GM15510 (cell line): ENCODE results near the gene CDKAL1.

ENCODE experiments used
- POLR2A ChIP-seq: IDR thresholded peaks from 3 replicates; pipeline ENCODE4 v1.6.1; 2011; ENCODE audit warnings: borderline replicate concordance; ENCODE audit not compliant: insufficient read length; ENCODE audit errors: extremely low read depth

The CDKAL1 gene

DNA sequence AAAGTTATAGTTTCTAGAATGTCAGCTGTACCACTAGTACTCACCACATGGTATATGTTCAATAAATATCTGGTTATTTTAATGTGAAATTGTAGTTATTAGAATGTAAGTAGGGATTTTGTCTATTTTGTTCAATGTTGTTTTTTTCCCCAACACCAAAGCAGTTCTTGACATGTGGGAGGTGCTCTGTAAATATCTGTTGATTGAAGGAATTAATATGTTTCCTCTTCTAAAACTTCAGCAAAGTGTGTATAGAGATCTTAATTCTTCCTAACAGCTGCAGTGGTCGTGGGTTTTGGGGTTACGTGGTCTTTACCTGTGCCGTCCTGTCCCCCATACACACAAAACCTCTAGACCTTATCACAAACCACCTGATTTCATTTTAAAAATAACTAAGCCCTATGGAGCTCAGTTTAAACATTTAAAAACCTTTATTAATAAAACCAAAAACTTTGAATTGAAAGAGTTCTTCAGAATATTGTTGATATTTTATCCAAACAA, 587.4 kb downstream of the CDKAL1 start:
- TF ChIP-seq POLR2A: no peak

DNA sequence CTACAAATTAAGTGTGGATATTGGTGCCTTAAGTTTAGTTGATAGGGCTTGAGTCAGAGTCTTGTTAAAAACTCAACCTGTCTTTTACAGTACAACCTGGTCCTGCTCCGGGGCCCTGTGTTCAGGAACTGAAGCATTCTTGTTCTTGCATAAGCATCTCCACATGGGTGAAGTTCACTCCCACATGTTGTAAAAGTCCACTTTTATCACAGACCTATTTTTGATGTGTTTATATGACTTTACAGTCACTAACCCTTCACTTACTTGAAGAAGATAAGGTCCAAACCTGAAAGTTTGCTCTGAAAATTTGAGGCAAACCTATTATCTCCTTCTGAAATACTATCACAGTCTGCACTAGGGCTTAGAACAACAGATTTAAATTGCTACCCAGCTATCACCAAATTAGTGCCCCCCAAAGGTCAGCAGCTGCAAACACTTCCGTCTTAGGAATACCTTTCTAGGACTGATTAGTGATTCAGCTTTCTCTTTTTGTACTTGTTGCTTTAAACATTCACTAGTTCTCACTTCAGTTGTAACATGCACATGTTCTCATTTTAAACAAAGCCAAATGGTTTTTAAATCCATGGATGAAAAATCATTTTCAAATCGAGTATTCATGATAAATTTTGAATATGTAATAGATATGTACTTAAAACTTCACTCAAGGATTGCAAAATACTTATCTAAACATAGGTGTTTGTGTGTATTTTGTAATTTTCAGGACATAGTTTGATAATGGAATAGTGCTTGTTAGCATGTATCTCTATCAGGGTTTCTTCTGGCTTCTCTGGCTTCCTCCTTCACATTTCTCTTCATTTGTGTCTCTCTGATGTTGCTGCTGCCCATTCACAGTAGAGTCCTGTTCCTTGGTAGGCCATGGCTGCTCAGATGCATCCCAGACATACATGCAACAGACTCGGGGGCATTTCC, 589.5 kb downstream of the CDKAL1 start:
- TF ChIP-seq POLR2A: no peak

DNA sequence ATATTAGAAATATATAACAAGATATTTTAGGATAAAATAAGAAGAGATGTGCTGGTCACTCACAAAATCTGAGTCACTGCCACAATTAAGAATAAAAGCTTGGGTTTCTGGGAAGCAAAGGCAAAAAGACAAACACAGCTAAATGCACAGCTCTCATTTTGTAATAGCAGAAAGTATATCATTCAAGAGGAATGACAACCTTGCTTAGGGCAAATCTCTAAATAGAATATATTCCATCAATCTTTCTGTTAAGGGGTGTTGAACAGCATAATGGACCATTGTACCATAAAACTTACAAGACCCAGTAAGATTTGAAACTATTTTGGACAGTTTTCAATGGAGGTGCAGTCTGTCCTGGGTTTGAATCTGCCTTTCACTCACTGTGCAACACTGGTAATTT, 594.3 kb downstream of the CDKAL1 start:
- TF ChIP-seq POLR2A: no peak

DNA sequence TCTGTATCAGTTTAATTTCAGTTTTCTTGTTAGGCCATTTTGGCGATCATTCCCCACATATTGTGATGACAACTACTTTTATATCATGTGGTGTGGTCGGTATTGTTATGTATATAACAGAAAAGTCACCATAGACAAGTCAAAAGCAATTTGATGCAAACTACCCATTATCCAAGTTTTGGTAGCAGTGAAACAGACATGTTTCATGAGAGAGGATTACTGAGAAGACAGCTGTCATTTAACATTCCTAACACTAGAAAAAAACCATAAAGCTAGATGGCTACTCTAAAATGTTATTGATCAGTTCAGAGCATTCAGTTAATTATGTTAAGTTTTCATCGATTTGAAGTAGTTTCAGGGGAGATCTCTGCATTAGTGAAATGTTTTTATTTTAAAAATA, 597.1 kb downstream of the CDKAL1 start:
- TF ChIP-seq POLR2A: no peak

DNA sequence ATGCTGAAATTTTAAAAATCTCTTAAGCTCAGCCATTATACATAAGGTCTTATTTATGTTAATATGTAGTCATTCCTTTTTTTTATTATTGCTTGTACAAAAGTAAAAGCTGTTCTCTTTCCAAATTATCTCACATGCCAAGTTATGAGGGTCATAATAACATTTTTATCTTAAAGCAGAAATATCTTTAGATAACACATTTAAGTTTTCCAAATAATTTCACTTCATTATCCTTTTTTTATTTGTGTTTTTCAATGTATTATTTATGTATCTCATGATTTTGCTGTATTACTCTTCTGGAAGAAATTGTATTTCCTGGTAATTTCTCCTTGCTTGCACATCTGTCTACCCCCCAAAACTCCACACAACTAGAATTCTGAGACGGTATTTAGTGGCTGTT, 598.2 kb downstream of the CDKAL1 start:
- no peak for TF ChIP-seq POLR2A

DNA sequence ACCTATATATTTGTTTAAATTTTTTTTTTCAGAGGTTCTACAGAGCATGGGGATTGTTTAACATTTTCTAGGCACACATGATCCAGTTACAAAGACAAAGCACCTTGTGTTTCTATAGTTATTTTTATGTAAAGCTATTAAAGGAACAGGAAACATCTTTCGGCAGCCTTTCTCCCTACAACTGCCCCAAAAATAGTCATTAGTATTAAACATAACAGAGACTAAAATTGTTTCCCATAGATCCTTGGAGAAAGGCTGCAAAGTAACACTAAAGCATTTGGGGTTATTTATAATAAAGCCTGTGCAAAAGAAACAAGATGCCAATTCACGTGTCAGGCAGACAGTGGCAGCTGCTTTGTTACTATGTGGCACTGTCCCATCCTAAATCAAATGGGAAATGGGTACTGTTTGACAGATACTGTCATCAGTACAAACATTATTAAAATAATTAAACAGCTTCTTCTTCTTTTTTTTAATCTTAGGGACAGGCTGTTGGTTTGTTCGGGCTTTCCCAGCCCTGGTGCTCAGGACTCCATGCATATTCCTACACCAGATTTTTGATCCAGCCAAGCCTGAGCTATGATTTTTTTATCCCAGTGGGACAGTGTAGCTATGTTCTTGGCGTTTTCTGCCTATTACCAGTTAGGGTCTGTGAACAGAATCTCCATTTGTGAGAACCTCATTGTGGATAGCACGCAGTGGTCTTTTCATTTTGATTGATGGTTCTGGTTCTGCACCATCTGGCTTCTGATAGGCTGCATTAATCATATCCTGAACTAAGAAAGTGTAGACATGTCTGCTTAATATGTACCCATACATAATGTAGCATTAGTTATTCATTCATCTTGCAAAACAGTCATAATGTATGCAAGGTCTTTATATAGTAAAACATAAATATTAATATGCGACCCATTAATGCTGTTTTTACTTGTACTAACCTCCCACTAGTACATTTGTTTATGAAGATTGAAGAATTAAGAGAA, 598.9 kb downstream of the CDKAL1 start:
- TF ChIP-seq POLR2A: no peak

DNA sequence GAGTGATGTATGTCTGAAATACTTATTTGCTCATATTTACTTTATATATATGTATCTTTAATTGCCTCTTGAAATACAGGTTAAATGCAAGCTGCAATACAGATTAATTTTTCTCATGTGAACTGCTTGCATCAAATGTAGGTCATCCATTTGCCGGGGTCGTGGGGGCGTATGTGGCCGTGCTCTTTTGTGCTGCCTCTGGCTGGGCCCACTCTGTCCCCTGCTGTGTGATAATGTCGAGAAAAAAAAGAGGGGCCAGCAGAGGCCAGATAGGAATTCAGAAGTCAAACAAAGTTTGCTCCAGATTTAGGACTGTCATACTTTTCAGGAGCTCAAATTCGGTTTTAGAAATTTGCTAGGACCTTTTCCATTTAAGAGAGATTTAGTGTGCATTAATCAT, 599.6 kb downstream of the CDKAL1 start:
- no peak for TF ChIP-seq POLR2A

DNA sequence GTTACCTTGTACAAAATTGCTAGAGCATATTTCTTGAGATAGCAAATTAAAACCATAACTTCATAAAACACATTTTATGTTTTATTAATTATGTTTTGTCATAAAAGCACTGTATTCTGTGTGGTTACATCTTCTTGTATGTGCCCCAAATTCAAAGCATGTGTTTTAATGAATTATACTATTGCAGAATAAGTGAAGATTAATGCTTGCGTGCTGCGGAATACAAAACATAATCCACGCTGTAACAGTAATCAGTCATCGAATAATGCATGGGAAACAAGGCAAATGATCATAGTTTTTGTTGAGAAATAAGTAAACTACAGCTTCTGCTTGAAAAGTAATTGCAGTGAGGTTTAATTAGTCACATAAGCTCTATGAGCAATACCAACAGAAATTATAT, 600.1 kb downstream of the CDKAL1 start:
- TF ChIP-seq POLR2A: no peak

DNA sequence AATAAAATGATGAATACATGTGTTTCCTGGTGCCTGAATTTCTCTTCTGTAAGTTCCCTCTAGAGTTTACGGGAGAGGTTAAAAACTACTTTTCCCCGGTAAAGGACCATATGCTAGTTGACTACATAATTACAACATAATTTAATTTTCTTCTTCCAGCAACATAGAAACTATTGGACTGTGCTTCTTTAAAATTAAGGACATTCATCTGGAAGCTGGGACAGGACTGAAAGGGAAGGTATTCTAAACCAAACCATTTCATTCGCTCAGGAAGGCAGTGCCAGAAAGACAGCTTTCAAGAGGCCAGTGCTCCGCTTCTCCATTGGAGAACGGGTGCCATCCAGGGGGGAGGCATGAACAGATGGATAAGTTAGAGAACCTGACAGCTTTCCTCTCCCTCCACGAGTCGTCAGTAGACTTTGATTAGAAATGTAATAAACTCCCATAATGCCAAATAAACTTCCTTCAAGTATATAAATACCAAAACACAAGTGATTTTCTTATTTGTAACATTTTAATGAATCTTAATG, 601.3 kb downstream of the CDKAL1 start:
- no peak for TF ChIP-seq POLR2A

DNA sequence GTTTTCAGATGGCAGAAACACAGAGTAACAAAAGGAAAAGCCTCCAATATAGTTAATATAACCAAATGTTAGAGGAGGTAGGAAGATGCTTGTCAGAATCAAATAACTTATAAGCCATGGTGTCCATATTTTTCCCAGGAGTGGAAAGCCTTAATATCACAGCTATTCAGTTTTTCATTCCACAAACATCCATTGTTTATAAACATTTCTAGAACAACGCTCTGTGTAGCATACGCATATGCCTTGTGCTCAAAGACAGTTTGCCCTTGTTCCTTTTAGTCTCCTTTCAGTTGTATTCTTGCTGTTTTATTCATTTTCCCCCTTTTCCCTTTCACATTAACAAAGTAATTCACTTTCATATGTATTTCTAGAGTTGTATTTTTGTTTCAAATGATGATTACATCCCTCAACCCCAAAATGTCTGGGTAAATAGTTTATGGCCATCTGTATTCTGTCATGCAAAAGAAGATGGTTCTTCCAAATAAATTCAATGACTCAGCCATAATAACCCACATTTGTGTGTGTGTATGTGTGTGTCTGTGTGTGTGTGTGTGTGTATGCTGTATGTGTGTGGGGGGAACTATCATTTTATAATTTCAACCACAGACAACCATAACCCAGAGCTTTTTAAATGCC, 603.6 kb downstream of the CDKAL1 start:
- no peak for TF ChIP-seq POLR2A

DNA sequence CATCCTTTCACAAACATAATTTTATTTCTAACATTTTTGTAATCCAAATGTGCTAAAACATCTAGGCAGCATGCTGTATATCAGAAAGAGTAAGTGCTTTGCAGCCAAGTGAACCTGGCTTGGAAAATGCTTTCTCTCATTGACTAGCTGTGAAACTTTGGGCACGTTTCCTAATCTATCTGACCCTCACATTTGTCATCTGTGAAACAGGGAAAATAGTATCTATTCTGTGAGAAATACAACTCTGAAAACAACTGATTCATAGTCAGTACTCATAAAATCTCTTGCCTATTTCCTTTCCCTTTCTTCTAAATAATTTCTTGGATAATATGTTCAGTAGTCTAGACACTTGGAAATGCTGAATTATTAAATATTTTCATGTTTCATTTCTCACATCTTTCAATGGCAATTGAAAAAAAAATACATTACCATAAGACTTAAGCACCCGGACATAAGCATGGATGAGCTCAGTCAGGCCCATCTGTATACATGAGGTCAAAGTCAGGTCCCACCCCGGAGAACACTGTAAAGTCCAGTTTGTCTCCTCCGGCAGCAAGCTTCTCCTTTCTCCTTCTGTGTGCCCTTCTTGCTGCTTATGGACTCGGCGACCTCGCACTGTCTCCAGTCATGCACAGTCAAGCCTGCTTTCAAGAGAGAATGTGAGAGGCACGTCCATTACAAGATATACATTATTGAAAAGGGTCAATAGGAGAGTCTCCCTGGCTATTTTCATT, 604.2 kb downstream of the CDKAL1 start:
- no peak for TF ChIP-seq POLR2A

DNA sequence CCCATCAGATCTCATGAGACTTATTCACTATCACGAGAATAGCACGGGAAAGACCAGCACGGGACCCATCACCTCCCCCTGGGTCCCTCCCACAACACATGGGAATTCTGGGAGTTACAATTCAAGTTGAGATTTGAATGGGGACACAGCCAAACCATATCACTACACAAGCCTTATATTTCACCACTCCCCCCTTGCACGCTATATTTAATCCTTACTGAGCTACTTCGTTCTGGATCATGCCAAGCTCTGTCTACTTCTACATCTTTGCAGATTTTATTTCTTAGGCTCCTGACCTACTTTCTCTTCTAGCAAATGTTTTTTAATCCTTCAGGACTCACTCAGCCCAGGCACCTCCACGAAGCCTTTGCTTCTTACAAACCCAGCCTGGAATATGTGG, 606.7 kb downstream of the CDKAL1 start:
- TF ChIP-seq POLR2A: no peak

DNA sequence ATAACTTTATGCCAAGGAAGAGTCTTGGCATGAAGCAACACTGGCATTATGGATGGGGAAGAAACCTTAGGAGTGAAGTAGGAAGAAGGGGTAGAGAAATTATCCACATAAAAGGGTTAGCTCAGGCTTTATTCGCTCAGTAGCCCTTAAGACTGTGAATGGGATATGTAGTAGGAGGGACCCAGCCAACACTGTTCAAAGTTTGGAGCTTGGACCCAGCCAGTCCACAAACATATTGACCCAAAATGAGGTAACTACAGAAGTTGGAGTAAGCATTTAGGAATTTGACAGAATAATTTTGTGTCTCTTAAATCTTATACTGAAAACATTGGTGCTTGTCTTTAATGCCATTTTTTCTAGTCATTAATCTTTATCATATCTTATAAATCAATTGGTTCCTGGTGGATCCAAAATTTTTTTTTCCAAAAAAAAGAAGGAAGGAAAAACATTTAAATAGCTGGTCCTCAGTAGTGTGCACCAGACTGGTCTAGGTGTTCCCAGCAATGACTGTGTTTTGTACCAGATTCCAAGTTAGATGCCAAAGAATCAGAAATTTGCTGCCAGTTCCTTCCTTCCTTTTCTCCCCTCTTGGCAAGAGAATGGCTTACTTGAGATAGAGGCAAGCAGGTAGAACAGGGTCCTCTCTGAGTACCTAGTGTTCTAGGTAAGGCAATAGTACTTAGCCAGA, 607.5 kb downstream of the CDKAL1 start:
- no peak for TF ChIP-seq POLR2A
